Kidney epithelial cell (primary cell): ENCODE data around the gene ZNF652. TPM values are rescaled to one million over a fixed set of nuclear protein-coding genes. Genes with fewer than 3 reads are reported as not detected.
"Not testable (repeated sequence)": the region's sequence is repeated elsewhere in the genome, so short reads cannot be mapped to it uniquely, and the experiment has no call there.

Experiments used
- DNase-seq: peaks from one replicate; pipeline ENCODE4 v3.0.0-alpha.2; 2010; ENCODE audit warnings: low read depth
- H3K27me3 ChIP-seq: 2 replicates; pipeline ENCODE4 v1.6.0; 2011; ENCODE audit warnings: low read length; ENCODE audit not compliant: control insufficient read depth, insufficient read depth
- H3K36me3 ChIP-seq: 2 replicates; pipeline ENCODE4 v1.5.1; 2011; ENCODE audit warnings: low read length; ENCODE audit not compliant: control insufficient read depth, insufficient read depth
- H3K4me3 ChIP-seq: 2 replicates; pipeline ENCODE4 v1.5.1; 2011; ENCODE audit warnings: low read depth, mild to moderate bottlenecking, control low read depth, low read length
- CTCF ChIP-seq: IDR thresholded peaks from 2 replicates; pipeline ENCODE4 v1.5.1; 2011; ENCODE audit warnings: mild to moderate bottlenecking, moderate library complexity, low read length, control low read depth, inconsistent platforms; ENCODE audit not compliant: insufficient read depth, poor library complexity, severe bottlenecking
- total RNA-seq: library from RNA; depleted of rRNA; stranded (reverse); fragments of >200 nt; gene quantifications from 2 replicates; pipeline ENCODE4 v1.2.3, GENCODE V29; 2015

ZNF652 gene
- total RNA-seq, 1 donor from 2014 or later = 21.4 TPM

- Histone ChIP-seq H3K4me3 (no peak overlapping the region), H3K36me3 (no peaks in the 10 kb centered on the region), H3K27me3 (no peaks in the 10 kb centered on the region)
- no peak for DNase-seq
- no peak for TF ChIP-seq CTCF
These were observed 69.1 kb downstream of the ZNF652 start for GRCh38 chr17:49292901-49293300.

DNA sequence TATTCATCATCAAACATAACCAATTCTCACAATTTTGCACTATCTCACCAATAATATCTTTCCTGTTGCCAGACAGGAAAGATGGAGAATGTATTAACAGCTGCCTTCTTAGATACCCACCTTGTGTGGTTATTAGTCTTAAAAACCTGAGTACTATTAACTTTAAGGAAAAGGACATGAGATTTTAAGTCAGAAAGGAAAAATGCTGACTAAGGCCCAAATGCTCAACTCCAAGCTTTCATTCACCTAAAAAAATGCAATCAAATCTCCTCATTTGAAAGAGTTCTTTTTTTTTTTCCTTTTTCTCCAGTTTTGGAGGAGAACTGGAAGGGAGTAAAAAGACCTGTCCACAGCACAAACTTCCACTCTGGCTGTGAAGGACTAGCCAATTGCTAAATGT is 70.1 kb downstream of the ZNF652 start:
- no peaks in the 10 kb centered on the region for H3K27me3 ChIP-seq
- TF ChIP-seq CTCF = no peak
- no peak for DNase-seq
- H3K4me3 ChIP-seq = no peak overlapping the region
- no peaks in the 10 kb centered on the region for H3K36me3 ChIP-seq

DNA sequence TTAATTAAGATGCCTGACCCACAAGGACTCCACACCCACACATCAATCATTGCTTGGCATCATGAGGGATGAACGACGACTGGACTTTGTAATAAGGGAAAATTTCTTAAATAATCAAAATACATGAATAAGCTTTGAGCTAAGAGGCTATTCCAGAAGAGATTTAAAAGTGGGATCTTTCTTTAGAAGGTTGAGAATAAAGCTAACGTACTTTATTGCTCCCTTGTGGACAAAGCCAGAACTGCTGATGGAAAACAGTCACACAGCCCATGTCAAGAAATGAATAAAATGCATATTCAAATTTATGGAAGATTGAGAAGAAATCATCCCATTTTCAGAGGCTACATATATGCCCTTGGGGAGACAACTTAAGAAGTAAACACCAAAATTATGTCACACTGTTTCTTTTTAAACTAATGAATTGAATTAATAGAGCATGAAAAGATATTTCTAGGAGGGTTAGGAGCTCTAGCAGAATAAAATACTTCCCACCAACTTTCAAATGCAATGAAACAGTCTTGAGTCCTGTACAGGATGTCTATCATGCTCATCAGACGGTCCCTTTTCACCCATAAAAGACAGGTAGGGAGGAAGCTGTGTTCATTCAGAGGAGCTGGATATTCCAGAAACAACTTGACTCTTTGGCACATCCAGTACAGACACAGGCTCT is 71.2 kb downstream of the ZNF652 start:
- Histone ChIP-seq H3K27me3 (no peaks in the 10 kb centered on the region), H3K36me3 (no peaks in the 10 kb centered on the region), H3K4me3 (no peak overlapping the region)
- peak; percentile 61 for TF ChIP-seq CTCF
- DNase-seq = no peak

DNA sequence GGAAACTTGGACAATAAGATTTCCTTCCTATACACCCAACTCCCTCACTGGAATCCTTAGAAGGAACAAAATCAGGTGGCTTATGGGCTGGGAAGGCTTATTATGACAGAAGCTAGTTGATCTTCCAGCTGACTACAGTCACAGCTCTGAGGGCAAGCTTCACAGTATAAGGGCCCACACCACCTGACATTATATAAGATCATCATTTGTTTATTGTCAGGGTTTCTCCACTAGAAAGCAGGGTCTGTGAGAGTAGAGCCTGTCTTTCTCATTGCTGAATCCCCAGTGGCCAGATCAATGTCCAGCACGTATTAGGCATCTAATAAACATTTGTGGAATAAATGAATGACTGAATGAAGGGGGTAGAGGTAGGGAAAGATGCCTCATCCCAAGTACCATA is 73.7 kb downstream of the ZNF652 start:
- no peaks in the 10 kb centered on the region for H3K27me3 ChIP-seq
- no peak for TF ChIP-seq CTCF
- no peak for DNase-seq
- no peaks in the 10 kb centered on the region for H3K36me3 ChIP-seq
- no peak overlapping the region for H3K4me3 ChIP-seq

DNA sequence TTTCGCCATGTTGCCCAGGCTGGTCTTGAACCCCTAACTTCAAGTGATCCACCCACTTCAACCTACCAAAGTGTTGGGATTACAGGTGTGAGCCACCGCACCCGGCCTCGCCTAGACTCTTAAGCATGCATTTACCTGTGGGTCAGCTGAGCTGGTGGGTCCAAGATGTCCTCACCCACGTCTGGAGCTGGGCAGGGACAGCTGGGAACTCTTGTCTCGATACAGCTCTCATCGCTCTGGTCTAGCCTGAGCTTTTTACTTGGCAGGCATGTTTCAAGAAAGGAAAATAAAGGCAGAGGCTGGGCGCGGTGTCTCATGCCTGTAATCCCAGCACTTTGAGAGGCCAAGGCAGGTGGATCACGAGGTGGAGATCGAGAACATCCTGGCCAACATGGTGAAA is 74.6 kb downstream of the ZNF652 start:
- no peak overlapping the region for H3K4me3 ChIP-seq
- TF ChIP-seq CTCF = no peak

DNA sequence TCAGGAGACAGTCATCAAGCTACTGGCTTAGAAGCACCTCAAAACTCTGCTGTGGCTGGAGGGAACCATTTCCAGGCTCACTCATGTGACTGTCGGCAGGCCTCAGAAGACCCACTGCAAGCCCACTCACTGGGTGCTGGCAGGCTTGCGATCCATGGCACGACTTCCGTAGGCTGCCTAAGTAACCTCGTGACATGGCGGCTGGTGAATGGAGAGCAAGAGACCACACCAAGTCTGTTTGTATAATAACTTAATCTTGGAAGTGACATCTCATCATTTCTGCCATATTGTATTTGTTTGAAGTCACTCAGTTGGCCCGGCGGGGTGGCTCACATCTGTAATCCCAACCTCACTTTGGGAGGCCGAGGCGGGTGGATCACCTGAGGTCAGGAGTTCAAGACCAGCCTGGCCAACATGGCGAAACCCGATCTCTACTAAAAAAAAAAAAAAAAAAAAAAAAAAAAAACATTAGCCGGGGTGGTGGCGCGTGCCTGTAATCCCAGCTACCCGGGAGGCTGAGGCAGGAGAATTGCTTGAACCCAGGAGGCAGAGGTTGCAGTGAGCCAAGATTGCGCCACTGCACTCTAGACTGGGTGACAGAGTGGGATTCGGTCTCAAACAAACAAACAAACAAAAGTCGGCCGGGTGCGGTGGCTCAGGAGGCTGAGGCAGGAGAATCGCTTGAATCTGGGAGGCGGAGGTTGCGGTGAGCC is 75.6 kb downstream of the ZNF652 start:
- not testable (repeated sequence) for H3K36me3 ChIP-seq, H3K4me3 ChIP-seq, DNase-seq, H3K27me3 ChIP-seq

More for the DNA sequence above, 74.6 kb downstream of the ZNF652 start:
- Histone ChIP-seq H3K36me3 (no peaks in the 10 kb centered on the region), H3K27me3 (no peaks in the 10 kb centered on the region)
- no peak for DNase-seq
